Mesothelial cell of epicardium (in vitro differentiated cells): ENCODE results near the gene USP28. TPM values are rescaled to one million over a fixed set of nuclear protein-coding genes. Genes with fewer than 3 reads are reported as not detected.

Experiments
- DNase-seq, 2 experiments: peaks; one replicate each; pipeline ENCODE4 v3.0.0; 2021; ENCODE audit warnings: low spot score in 2 of 2; ENCODE audit not compliant: unreplicated experiment in 2 of 2
- H3K27ac Mint-ChIP-seq: 2 replicates; pipeline ENCODE4 v1.8.0; 2021; ENCODE audit warnings: mixed read lengths
- H3K27me3 Mint-ChIP-seq: 2 replicates; pipeline ENCODE4 v1.8.0; 2021; ENCODE audit warnings: low read depth, mixed read lengths
- H3K36me3 Mint-ChIP-seq: 2 replicates; pipeline ENCODE4 v1.8.0; 2021; ENCODE audit warnings: mixed read lengths
- H3K4me1 Mint-ChIP-seq: 2 replicates; pipeline ENCODE4 v1.8.0; 2021; ENCODE audit warnings: mixed read lengths
- H3K4me3 Mint-ChIP-seq: 2 replicates; pipeline ENCODE4 v1.8.0; 2021; ENCODE audit warnings: mild to moderate bottlenecking, moderate library complexity, mixed read lengths
- H3K9me3 Mint-ChIP-seq: 2 replicates; pipeline ENCODE4 v1.8.0; 2021; ENCODE audit warnings: mixed read lengths
- total RNA-seq: library from RNA; stranded (reverse); gene quantifications from 3 replicates; pipeline ENCODE4 v1.2.1, GENCODE V29; 2021
- TF ChIP-seq, protein P1 (sequence below): fragments of 200-600 bp; sonication (generic); IDR thresholded peaks from one replicate; pipeline ENCODE4 v1.5.0; 2021; ENCODE audit warnings: antibody characterized with exemption; ENCODE audit not compliant: unreplicated experiment

Gene USP28
- total RNA-seq, 1 donor from 2014 or later = 42.3 TPM

DNA sequence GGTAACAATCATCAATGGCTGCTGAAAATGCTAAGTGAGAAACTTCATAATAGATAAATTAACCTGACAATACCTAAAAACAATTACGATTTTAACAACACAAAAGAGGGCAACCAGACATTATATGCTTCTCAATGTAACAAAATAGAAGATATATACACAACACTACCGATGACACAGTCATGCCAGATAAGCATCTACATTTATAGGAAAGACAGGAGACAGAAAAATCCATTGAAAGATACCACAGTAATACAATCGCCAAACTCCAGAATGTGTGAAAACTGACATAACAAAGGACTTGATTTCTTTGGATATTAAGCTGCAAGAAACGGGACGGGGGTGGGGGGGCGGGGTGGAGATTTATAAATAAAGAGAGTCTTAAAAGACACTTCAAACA, 28.3 kb downstream of the USP28 start:
- Mint-ChIP-seq H3K4me3 (no peak overlapping the region), H3K27ac (no peak overlapping the region), H3K4me1 (no peaks in the 10 kb centered on the region), H3K36me3 (peaks cover 34% of the 10 kb centered on the region), H3K9me3 (peaks cover 10% of the 10 kb centered on the region), H3K27me3 (no peaks in the 10 kb centered on the region)
- TF ChIP-seq, protein P1, sequence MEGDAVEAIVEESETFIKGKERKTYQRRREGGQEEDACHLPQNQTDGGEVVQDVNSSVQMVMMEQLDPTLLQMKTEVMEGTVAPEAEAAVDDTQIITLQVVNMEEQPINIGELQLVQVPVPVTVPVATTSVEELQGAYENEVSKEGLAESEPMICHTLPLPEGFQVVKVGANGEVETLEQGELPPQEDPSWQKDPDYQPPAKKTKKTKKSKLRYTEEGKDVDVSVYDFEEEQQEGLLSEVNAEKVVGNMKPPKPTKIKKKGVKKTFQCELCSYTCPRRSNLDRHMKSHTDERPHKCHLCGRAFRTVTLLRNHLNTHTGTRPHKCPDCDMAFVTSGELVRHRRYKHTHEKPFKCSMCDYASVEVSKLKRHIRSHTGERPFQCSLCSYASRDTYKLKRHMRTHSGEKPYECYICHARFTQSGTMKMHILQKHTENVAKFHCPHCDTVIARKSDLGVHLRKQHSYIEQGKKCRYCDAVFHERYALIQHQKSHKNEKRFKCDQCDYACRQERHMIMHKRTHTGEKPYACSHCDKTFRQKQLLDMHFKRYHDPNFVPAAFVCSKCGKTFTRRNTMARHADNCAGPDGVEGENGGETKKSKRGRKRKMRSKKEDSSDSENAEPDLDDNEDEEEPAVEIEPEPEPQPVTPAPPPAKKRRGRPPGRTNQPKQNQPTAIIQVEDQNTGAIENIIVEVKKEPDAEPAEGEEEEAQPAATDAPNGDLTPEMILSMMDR = no peak
- DNase-seq = no peak

DNA sequence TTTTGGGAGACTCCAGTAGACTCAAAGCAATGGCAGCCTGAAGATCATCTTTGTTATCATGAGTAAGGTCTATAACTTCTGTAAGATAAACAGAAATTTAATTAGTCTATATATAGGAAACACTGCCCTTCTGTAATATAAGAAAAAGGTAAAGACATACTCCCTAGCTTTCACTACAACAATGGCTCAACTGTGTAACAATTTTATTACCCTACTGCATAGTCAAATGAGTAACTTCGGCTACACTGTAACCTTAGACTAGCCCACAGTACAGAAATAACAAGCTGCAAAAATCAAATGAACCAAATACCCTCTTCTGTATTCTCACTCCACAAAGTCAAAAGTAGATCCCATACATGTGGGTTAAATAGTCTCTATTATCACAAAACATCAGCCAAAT, 33.7 kb downstream of the USP28 start:
- TF ChIP-seq, protein P1 = no peak
- Mint-ChIP-seq H3K27me3 (no peaks in the 10 kb centered on the region), H3K4me1 (no peaks in the 10 kb centered on the region), H3K36me3 (peaks cover 20% of the 10 kb centered on the region), H3K9me3 (no peaks in the 10 kb centered on the region), H3K4me3 (no peak overlapping the region), H3K27ac (no peak overlapping the region)
- no peak for DNase-seq

DNA sequence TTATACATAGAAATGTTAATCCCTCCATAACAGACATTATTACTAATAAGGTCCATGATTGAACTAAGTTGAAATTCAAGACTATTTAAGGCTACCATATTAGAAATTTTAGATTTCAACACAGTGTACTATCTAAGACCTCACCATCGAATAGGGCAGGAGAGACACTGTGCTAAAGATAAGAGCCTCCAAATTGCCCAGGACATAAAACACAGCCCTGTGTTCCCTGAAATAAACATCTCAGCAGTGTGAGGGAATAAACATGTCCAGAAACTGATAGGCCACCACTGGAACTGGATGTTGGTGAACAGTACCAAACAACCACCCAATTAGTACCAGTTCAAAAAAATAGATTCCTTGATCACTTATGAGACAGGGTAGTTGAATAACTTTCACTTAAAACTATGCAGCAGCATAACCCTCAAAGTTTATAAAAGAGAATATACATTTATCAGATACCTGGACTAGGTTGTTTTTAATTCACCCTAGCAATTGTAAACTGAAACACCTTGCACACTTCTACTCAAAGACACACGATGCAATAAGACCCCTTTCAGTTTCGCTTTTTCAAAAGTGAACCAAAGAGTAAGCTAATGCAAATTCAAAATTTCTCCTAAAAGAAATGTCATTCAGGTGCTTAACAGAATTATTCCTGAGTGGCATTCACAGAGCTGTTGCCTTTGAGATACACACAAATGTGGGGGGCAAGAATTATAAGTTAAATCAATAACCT, 34.3 kb downstream of the USP28 start:
- Mint-ChIP-seq H3K4me1 (no peaks in the 10 kb centered on the region), H3K27ac (no peak overlapping the region), H3K4me3 (no peak overlapping the region), H3K9me3 (no peaks in the 10 kb centered on the region), H3K36me3 (peaks cover 20% of the 10 kb centered on the region), H3K27me3 (no peaks in the 10 kb centered on the region)
- no peak for DNase-seq
- TF ChIP-seq, protein P1 = no peak

DNA sequence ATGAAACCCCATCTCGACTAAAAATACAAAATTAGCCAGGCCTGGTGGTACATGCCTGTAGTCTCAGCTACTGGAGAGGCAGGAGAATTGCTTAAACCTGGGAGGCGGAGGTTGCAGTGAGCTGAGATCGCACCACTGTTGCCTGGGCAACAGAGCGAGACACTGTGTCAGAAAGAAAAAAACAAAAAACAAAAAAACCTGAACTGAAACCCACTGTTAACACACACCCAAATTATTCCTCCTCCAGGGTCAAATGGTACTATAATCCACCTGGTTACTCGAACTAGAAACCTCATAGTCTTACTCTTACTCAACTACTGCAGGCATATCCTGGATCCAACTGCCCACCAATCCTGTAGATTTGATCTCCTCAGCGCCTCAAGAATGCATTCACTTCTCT, 35.5 kb downstream of the USP28 start:
- no peak overlapping the region for H3K27ac Mint-ChIP-seq
- peaks cover 18% of the 10 kb centered on the region for H3K36me3 Mint-ChIP-seq
- DNase-seq = no peak
- H3K4me1 Mint-ChIP-seq = no peaks in the 10 kb centered on the region
- no peaks in the 10 kb centered on the region for H3K9me3 Mint-ChIP-seq
- H3K27me3 Mint-ChIP-seq = no peaks in the 10 kb centered on the region
- H3K4me3 Mint-ChIP-seq = no peak overlapping the region
- TF ChIP-seq, protein P1 = no peak

DNA sequence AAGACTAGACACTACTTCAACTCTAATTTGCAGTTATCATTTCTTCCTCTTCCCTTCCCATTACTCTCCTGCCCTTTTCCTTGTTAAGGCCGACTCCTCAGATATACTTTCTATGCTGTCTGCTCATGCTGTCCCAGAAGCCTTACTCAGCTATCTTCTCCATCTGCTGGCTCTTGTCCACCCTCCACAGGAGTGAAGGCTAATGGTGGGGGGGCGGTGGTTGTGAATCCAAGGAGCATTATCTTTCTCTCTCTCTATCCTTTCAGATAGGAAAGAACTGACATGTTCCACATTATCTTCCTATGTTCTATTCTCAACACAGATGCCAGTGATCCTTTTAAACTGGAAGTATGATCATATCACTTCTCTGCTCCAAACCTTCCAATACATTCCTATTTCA, 37.4 kb downstream of the USP28 start:
- H3K4me3 Mint-ChIP-seq = no peak overlapping the region
- no peak overlapping the region for H3K27ac Mint-ChIP-seq
- H3K9me3 Mint-ChIP-seq = no peaks in the 10 kb centered on the region
- TF ChIP-seq, protein P1 = no peak
- H3K27me3 Mint-ChIP-seq = no peaks in the 10 kb centered on the region
- no peaks in the 10 kb centered on the region for H3K4me1 Mint-ChIP-seq
- peaks cover 15% of the 10 kb centered on the region for H3K36me3 Mint-ChIP-seq
- DNase-seq = no peak
